HG03575 (cell line): ENCODE data around the gene ACE.
"Not testable (repeated sequence)": the region's sequence is repeated elsewhere in the genome, so short reads cannot be mapped to it uniquely, and the experiment has no call there.

Experiments
- ATAC-seq: cut with Tn5 transposase; IDR thresholded peaks from one replicate; pipeline ENCODE4 v1.9.1; 2021; ENCODE audit not compliant: unreplicated experiment, insufficient number of reproducible peaks, low FRiP score; ENCODE audit errors: extremely low read depth

The ACE gene

GRCh38 chr17:63464691-63465236 is 12.1 kb upstream of the ACE start:
- ATAC-seq, result no peak

GRCh38 chr17:63468099-63468498 is 8.8 kb upstream of the ACE start:
- not testable (repeated sequence) for ATAC-seq

GRCh38 chr17:63474174-63474573 is 2.7 kb upstream of the ACE start:
- no peak for ATAC-seq

- ATAC-seq, result no peak
Measured at GRCh38 chr17:63474586-63475460, 2.0 kb upstream of the ACE start.

GRCh38 chr17:63475491-63476412 is 1.1 kb upstream of the ACE start:
- no peak for ATAC-seq

DNA sequence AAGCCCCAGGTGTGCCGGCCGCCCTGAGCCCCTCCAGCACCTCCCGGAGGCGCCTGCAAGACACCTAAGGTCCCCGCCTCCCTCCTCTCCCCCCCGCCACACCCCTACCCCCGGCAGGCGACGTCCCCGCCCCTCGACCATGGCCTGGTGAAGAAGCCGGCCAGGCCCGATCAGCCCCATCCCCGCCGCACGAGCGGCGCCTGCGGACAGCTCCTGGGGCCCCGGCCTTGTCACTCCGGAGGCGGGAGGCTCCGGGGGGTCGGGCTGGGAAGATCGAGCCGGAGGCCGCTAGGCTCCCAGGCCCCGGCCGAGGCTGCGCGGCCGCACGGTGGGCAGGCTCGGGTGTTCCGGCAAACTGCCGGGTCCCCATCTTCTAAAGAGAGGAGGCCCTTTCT is 405 bp upstream of the ACE start:
- ATAC-seq, result no peak

GRCh38 chr17:63477480-63478440 is 899 bp downstream of the ACE start:
- ATAC-seq, result no peak

- ATAC-seq, result no peak
Measured at GRCh38 chr17:63478814-63479494, 2.1 kb downstream of the ACE start.

DNA sequence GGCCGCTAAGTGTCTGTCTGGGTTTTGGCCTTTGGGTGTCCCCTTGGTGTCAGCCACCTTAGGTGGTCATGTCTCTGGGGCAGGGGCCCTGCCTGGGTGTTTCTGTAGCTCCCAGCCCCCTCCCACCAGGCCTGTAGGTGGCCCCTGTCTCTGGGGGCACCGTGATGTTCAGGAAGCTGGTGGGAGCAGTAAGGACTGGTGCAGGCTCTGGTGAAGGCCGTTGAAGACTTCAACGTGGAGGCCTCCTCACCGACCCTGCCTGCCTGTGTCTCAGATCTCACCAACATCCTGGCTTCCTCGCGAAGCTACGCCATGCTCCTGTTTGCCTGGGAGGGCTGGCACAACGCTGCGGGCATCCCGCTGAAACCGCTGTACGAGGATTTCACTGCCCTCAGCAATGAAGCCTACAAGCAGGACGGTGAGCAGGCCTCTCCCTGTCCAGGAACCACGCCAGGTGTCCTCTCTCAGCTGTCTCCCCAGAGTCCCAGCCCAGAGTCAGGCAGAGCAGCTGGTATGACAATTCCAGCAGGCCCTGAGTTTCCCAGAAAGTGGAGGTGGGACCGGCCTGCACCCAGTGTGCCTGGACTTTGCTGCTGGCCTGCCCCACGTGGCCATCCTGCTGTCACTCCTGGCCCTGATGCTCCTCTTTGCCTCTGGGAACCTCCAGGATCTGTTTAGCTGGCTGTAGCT is 2.8 kb downstream of the ACE start:
- ATAC-seq, result no peak

GRCh38 chr17:63480192-63480784 is 3.4 kb downstream of the ACE start:
- ATAC-seq, result no peak

- ATAC-seq, result no peak
Measured at GRCh38 chr17:63480826-63481487, 4.1 kb downstream of the ACE start.

GRCh38 chr17:63481488-63481870 is 4.6 kb downstream of the ACE start:
- no peak for ATAC-seq

DNA sequence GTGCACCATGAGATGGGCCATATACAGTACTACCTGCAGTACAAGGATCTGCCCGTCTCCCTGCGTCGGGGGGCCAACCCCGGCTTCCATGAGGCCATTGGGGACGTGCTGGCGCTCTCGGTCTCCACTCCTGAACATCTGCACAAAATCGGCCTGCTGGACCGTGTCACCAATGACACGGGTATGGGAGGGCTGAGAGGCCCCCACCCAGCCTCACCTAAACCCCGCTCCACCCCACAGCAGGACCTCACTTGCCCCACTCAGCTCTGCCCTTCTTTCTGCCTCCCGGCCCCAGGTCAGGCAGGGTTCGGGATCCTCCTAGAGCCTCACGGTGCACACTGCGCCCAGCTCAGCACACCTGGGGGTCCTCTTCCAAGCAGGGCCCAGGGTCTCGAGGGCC is 5.6 kb downstream of the ACE start:
- ATAC-seq, result no peak

DNA sequence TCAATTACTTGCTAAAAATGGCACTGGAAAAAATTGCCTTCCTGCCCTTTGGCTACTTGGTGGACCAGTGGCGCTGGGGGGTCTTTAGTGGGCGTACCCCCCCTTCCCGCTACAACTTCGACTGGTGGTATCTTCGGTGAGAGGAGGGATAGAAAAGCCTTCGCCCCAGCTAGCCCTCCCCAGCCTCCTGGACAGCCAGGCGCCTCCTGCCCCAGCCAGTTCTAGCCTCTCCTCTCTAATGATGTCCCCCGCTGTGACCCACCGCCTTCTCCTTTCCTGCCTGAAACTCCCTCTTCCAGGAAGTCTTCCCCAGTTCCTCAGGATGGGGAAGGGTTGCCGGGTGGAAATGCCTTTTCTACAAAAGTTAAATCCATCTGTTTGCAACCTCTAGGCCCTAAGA is 6.2 kb downstream of the ACE start:
- ATAC-seq, result no peak

DNA sequence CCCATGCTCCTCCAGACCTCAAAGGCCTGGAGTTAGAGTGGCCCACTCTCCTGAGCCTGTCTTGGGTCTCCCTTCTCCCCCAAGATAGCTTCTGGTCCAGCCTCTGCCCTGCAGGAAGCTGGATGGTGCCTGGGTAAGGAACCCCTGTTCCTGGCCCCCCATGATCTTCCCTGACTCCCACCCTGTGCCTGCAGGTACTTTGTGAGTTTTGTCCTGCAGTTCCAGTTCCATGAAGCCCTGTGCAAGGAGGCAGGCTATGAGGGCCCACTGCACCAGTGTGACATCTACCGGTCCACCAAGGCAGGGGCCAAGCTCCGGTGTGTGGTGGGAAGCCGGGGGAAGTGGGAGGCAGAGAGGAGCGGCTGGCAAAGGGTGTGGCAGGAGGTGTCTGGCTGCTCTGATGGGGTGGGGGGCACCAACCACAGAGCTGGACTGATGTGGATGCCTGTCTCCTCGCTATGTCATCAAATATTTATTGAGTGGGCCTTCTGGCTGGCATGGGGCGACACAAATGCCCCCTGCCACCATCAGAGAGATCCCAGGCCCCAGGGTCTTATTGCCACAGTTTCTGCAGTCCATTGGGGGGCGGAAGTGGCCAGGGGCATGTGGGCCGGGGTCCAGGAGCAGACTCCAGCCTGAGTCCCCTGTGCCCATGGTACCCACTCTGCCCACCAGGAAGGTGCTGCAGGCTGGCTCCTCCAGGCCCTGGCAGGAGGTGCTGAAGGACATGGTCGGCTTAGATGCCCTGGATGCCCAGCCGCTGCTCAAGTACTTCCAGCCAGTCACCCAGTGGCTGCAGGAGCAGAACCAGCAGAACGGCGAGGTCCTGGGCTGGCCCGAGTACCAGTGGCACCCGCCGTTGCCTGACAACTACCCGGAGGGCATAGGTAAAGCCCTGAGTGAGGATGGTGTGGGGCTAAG is 7.1 kb downstream of the ACE start:
- no peak for ATAC-seq
